Measurements from ENCODE around the gene GAB4. TPM values are rescaled to one million over a fixed set of nuclear protein-coding genes. Genes with fewer than 3 reads are reported as not detected.
"Not testable (repeated sequence)": the region's sequence is repeated elsewhere in the genome, so short reads cannot be mapped to it uniquely, and the experiment has no call there.

The GAB4 gene
- total and polyA plus RNA-seq, 2 experiments from 2014 or later = 1.5 to 1.7 TPM

- H3K36me3 Mint-ChIP-seq (ENCODE audit: low read depth); DNase-seq (ENCODE audit: low spot score); H3K4me1 ChIP-seq (ENCODE audit: insufficient read depth); H3K27ac ChIP-seq (ENCODE audit: low read depth); H3K36me3 ChIP-seq (ENCODE audit: insufficient read depth); H3K27ac Mint-ChIP-seq; H3F3A ChIP-seq (replicated peaks; ENCODE audit: low read depth); H3K4me3 ChIP-seq; H3K4me3 Mint-ChIP-seq; H3K9me2 ChIP-seq (ENCODE audit: insufficient read depth); ATAC-seq; H3K79me2 ChIP-seq (replicated peaks; ENCODE audit: insufficient read depth); H3K4me1 Mint-ChIP-seq; H4K20me1 ChIP-seq (replicated peaks; ENCODE audit: insufficient read depth); H2AFZ ChIP-seq; H3K4me2 ChIP-seq: not testable (repeated sequence)
- peaks cover 67% of the 10 kb centered on the region for H3K9me3 Mint-ChIP-seq
- peaks cover 22% of the 10 kb centered on the region for H3K27me3 ChIP-seq (ENCODE audit: insufficient read depth)
- H3K27me3 Mint-ChIP-seq (ENCODE audit: insufficient read depth, low read depth, poor library complexity) = peaks cover 11% of the 10 kb centered on the region
These were observed 6.0 kb upstream of the GAB4 start for GRCh38 chr22:17014101-17014440.

GRCh38 chr22:17013396-17014100 is 5.5 kb upstream of the GAB4 start:
- ATAC-seq = no peak
- Histone ChIP-seq H3K4me2 (no peak overlapping the region), H4K20me1 (replicated peaks; ENCODE audit: insufficient read depth) (no peaks in the 10 kb centered on the region), H3K27ac (ENCODE audit: low read depth) (no peak overlapping the region), H2AFZ (no peak overlapping the region), H3F3A (replicated peaks; ENCODE audit: low read depth) (no peaks in the 10 kb centered on the region), H3K27me3 (ENCODE audit: insufficient read depth) (peaks cover 23% of the 10 kb centered on the region), H3K4me3 (no peak overlapping the region), H3K36me3 (ENCODE audit: insufficient read depth) (no peaks in the 10 kb centered on the region), H3K79me2 (replicated peaks; ENCODE audit: insufficient read depth) (no peaks in the 10 kb centered on the region), H3K9me2 (ENCODE audit: insufficient read depth) (no peaks in the 10 kb centered on the region), H3K4me1 (ENCODE audit: insufficient read depth) (no peaks in the 10 kb centered on the region)
- Mint-ChIP-seq H3K4me1 (no peaks in the 10 kb centered on the region), H3K9me3 (peaks cover 70% of the 10 kb centered on the region), H3K27me3 (ENCODE audit: insufficient read depth, low read depth, poor library complexity) (peaks cover 14% of the 10 kb centered on the region), H3K27ac (no peak overlapping the region), H3K36me3 (ENCODE audit: low read depth) (no peaks in the 10 kb centered on the region; the same call in 2 of the 3 replicates), H3K4me3 (no peak overlapping the region)
- DNase-seq (ENCODE audit: low spot score) = no peak
- no peak for TF ChIP-seq CREB1 (CRISPR knock-in tag; IDR thresholded peaks at IDR 0.05; ENCODE audit: low read depth)
- TF ChIP-seq POLR2AphosphoS5 (IDR thresholded peaks at IDR 0.05; ENCODE audit: low read depth) = no peak
- no peak for TF ChIP-seq JUNB (IDR thresholded peaks at IDR 0.05; ENCODE audit: unreplicated experiment)
- TF ChIP-seq, protein P1, sequence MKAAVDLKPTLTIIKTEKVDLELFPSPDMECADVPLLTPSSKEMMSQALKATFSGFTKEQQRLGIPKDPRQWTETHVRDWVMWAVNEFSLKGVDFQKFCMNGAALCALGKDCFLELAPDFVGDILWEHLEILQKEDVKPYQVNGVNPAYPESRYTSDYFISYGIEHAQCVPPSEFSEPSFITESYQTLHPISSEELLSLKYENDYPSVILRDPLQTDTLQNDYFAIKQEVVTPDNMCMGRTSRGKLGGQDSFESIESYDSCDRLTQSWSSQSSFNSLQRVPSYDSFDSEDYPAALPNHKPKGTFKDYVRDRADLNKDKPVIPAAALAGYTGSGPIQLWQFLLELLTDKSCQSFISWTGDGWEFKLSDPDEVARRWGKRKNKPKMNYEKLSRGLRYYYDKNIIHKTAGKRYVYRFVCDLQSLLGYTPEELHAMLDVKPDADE (IDR thresholded peaks at IDR 0.05) = no peak
- TF ChIP-seq STAT1 (IDR thresholded peaks at IDR 0.05; ENCODE audit: unreplicated experiment) = no peak
- TF ChIP-seq ZNF331 (CRISPR knock-in tag; IDR thresholded peaks at IDR 0.05; ENCODE audit: low read depth) = no peak
- no peak for TF ChIP-seq EZH2phosphoT487 (IDR thresholded peaks at IDR 0.05; ENCODE audit: unreplicated experiment)
- no peak for TF ChIP-seq ZNF462 (CRISPR knock-in tag; IDR thresholded peaks at IDR 0.05)
- TF ChIP-seq, protein P2, sequence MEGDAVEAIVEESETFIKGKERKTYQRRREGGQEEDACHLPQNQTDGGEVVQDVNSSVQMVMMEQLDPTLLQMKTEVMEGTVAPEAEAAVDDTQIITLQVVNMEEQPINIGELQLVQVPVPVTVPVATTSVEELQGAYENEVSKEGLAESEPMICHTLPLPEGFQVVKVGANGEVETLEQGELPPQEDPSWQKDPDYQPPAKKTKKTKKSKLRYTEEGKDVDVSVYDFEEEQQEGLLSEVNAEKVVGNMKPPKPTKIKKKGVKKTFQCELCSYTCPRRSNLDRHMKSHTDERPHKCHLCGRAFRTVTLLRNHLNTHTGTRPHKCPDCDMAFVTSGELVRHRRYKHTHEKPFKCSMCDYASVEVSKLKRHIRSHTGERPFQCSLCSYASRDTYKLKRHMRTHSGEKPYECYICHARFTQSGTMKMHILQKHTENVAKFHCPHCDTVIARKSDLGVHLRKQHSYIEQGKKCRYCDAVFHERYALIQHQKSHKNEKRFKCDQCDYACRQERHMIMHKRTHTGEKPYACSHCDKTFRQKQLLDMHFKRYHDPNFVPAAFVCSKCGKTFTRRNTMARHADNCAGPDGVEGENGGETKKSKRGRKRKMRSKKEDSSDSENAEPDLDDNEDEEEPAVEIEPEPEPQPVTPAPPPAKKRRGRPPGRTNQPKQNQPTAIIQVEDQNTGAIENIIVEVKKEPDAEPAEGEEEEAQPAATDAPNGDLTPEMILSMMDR (conservative IDR thresholded peaks at IDR 0.05; ENCODE audit: low read depth in 2 of 2) = no peak
- no peak for TF ChIP-seq EZH2 (IDR thresholded peaks at IDR 0.05; ENCODE audit: low read depth, unreplicated experiment)
